T-helper 17 cell (primary cell): ENCODE results near the gene CRBN. TPM values are rescaled to one million over a fixed set of nuclear protein-coding genes. Genes with fewer than 3 reads are reported as not detected.

Experiments
- ATAC-seq: fragments of 150-1000 bp; cut with Tn5 transposase; 2 replicates; pipeline ENCODE4 v1.10.0; 2021; ENCODE audit warnings: mild to moderate bottlenecking, moderate library complexity
- DNase-seq, 3 donors: peaks; one replicate each; pipeline versions ENCODE4 v3.0.0 to v3.0.0-alpha.2; 2020 to 2021
- H3K9me3 ChIP-seq: one replicate; pipeline ENCODE4 v1.7.0; 2013; ENCODE audit warnings: low read length, mild to moderate bottlenecking; ENCODE audit not compliant: control insufficient read depth, poor library complexity, severe bottlenecking
- H3K27ac Mint-ChIP-seq: one replicate; pipeline ENCODE4 v1.8.0; 2022; ENCODE audit warnings: mild to moderate bottlenecking, moderate library complexity, mixed read lengths
- H3K27me3 Mint-ChIP-seq: one replicate; pipeline ENCODE4 v1.8.0; 2022; ENCODE audit warnings: mixed read lengths
- H3K36me3 Mint-ChIP-seq: one replicate; pipeline ENCODE4 v1.8.0; 2022; ENCODE audit warnings: low read depth, mixed read lengths
- H3K4me1 Mint-ChIP-seq: one replicate; pipeline ENCODE4 v1.8.0; 2022; ENCODE audit warnings: mild to moderate bottlenecking, mixed read lengths
- H3K4me3 Mint-ChIP-seq: one replicate; pipeline ENCODE4 v1.8.0; 2022; ENCODE audit warnings: mild to moderate bottlenecking, moderate library complexity, mixed read lengths
- total RNA-seq, 4 donors: library from RNA in 2 of 4; stranded (reverse) in 2 of 4; gene quantifications; one replicate each; pipeline ENCODE4 v1.2.3 and lab custom pipeline; 2022 to 2026

Gene CRBN
- total RNA-seq, 2 donors from 2014 or later, result 129 to 139 TPM

DNA sequence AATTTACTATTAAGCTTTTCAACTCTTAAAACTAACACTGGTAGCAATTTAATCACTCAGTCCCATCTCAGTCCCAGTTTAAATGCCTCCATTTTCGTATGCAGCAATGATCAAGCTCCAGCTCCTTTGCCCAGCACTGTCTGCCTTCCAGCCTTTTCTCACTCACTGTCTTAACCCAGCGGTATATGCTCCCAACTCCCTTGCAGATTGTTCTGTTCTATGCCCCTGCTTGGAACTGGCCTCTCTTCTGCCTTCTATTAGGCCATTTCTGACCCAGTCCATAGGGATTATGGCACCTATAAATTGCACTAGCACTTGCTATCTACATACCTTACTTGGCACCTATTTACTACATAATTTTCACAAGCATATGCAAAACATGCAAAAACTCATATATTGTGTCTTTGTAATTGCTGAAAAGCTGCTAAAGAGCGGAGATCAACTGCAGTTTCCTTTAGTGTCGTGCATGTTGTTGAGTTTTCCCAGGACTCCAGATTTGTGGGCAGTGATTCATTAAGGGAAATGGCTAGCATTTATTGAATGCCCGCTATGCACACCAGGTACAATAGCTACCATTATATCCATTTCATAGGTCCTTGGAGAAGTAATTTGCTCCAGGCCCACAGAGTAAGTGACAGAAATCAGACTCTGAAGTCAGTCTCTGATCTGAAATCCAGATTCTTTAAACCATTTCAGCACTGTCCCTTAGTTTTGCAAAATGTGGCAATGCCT lies 24.4 kb downstream of the CRBN start:
- Mint-ChIP-seq H3K4me1 (peaks cover 31% of the 10 kb centered on the region), H3K27me3 (no peaks in the 10 kb centered on the region), H3K4me3 (no peak overlapping the region), H3K36me3 (peaks cover 9% of the 10 kb centered on the region), H3K27ac (peak overlapping the region; percentile 73)
- no peak for ATAC-seq
- H3K9me3 ChIP-seq, result no peaks in the 10 kb centered on the region
- no peak for DNase-seq

DNA sequence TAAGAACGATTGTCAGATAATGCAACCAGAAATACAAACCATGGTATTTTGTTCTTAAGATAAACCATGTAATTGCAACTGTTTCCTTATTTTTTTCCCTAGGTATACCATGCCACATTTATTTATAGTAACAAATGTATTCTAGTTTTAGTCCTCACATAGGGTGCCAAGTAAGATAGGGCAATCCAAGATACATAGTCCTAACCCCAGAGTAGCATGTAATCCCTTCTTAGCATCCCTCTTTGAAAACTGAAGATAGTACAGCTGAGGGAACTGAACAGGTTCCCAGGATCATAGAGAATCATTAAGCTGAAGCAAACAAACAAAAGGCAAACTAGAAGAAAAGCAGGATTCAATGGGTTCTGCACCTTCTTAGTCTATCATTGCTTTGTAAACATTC lies 28.0 kb downstream of the CRBN start:
- no peaks in the 10 kb centered on the region for H3K27me3 Mint-ChIP-seq
- H3K36me3 Mint-ChIP-seq, result peaks cover 9% of the 10 kb centered on the region
- H3K27ac Mint-ChIP-seq, result no peak overlapping the region
- ATAC-seq (no peak), DNase-seq (no peak)
- no peaks in the 10 kb centered on the region for H3K9me3 ChIP-seq
- peaks cover 21% of the 10 kb centered on the region for H3K4me1 Mint-ChIP-seq
- H3K4me3 Mint-ChIP-seq, result no peak overlapping the region

DNA sequence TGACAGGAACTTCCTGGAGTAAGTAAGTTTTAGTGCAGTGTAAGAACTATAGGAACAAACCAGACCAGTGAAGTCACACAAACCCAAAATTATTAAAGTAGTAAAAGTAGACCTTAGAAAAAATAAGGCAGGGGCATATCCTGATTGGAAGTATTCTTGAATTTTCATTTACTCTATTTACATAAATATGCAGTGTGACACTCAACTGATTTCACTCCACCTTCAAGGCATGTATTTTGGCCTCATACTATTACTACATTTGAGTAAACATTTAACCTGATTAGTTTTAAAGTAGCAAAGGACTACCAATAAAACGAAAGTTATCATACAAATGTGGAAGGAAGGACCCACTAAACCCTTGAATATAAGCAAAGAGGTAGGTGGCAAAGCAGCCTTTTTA lies 29.9 kb downstream of the CRBN start:
- Mint-ChIP-seq H3K4me1 (peaks cover 19% of the 10 kb centered on the region), H3K36me3 (peaks cover 4% of the 10 kb centered on the region), H3K27ac (peak overlapping the region; percentile 74), H3K27me3 (no peaks in the 10 kb centered on the region), H3K4me3 (no peak overlapping the region)
- no peaks in the 10 kb centered on the region for H3K9me3 ChIP-seq
- ATAC-seq (no peak), DNase-seq (no peak)

GRCh38 chr3:3145831-3146230 lies 33.7 kb downstream of the CRBN start:
- DNase-seq (no peak), ATAC-seq (no peak)
- Mint-ChIP-seq H3K27me3 (no peaks in the 10 kb centered on the region), H3K4me1 (peaks cover 17% of the 10 kb centered on the region), H3K27ac (peak overlapping the region; percentile 67), H3K4me3 (no peak overlapping the region), H3K36me3 (peaks cover 5% of the 10 kb centered on the region)
- no peaks in the 10 kb centered on the region for H3K9me3 ChIP-seq

DNA sequence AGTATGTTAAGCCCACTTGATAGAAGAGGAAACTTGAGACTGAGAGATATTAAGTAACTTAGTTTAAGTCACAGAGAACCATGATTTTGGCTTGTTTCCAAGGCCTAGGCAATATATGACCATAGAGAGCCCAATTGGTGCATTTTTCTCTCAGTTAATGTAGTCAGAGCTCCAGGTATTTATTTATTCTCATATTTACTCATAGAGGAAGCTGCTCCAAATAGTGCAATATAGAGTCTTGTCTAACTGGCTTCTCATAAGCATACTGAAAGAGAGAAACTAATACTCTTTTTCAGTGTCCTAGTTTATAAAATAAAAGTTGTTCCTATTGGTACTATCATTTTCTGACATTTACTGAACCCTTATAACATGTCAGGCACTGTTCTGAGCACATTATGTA lies 37.6 kb downstream of the CRBN start:
- H3K4me1 Mint-ChIP-seq, result peaks cover 29% of the 10 kb centered on the region
- ATAC-seq (no peak), DNase-seq (no peak)
- no peak overlapping the region for H3K4me3 Mint-ChIP-seq
- H3K36me3 Mint-ChIP-seq, result peaks cover 12% of the 10 kb centered on the region
- no peaks in the 10 kb centered on the region for H3K9me3 ChIP-seq
- peak overlapping the region; percentile 74 for H3K27ac Mint-ChIP-seq
- no peaks in the 10 kb centered on the region for H3K27me3 Mint-ChIP-seq

- H3K4me1 Mint-ChIP-seq, result peaks cover 45% of the 10 kb centered on the region
- no peaks in the 10 kb centered on the region for H3K9me3 ChIP-seq
- H3K4me3 Mint-ChIP-seq, result no peak overlapping the region
- H3K27me3 Mint-ChIP-seq, result no peaks in the 10 kb centered on the region
- DNase-seq (no peak), ATAC-seq (no peak)
- H3K36me3 Mint-ChIP-seq, result peaks cover 17% of the 10 kb centered on the region
- peak overlapping the region; percentile 90 for H3K27ac Mint-ChIP-seq
Measured at GRCh38 chr3:3137526-3137925, 42.0 kb downstream of the CRBN start.

- peaks cover 40% of the 10 kb centered on the region for H3K4me1 Mint-ChIP-seq
- H3K9me3 ChIP-seq, result no peaks in the 10 kb centered on the region
- no peak for DNase-seq
- no peak overlapping the region for H3K4me3 Mint-ChIP-seq
- no peak for ATAC-seq
- peaks cover 12% of the 10 kb centered on the region for H3K36me3 Mint-ChIP-seq
- H3K27me3 Mint-ChIP-seq, result no peaks in the 10 kb centered on the region
- H3K27ac Mint-ChIP-seq, result peak overlapping the region; percentile 39
Measured at GRCh38 chr3:3134750-3135448, 44.6 kb downstream of the CRBN start.

GRCh38 chr3:3133500-3133899 lies 46.0 kb downstream of the CRBN start:
- H3K36me3 Mint-ChIP-seq, result peaks cover 8% of the 10 kb centered on the region
- H3K27ac Mint-ChIP-seq, result peak overlapping the region; percentile 70
- DNase-seq, result no peak
- no peaks in the 10 kb centered on the region for H3K9me3 ChIP-seq
- ATAC-seq, result no peak
- H3K4me3 Mint-ChIP-seq, result no peak overlapping the region
- H3K27me3 Mint-ChIP-seq, result no peaks in the 10 kb centered on the region
- peaks cover 40% of the 10 kb centered on the region for H3K4me1 Mint-ChIP-seq

GRCh38 chr3:3129579-3129978 lies 49.9 kb downstream of the CRBN start:
- DNase-seq (no peak), ATAC-seq (no peak)
- peaks cover 36% of the 10 kb centered on the region for H3K4me1 Mint-ChIP-seq
- no peaks in the 10 kb centered on the region for H3K27me3 Mint-ChIP-seq
- H3K9me3 ChIP-seq, result no peaks in the 10 kb centered on the region
- H3K36me3 Mint-ChIP-seq, result peaks cover 4% of the 10 kb centered on the region
- H3K4me3 Mint-ChIP-seq, result no peak overlapping the region
- H3K27ac Mint-ChIP-seq, result peak overlapping the region; percentile 100

DNA sequence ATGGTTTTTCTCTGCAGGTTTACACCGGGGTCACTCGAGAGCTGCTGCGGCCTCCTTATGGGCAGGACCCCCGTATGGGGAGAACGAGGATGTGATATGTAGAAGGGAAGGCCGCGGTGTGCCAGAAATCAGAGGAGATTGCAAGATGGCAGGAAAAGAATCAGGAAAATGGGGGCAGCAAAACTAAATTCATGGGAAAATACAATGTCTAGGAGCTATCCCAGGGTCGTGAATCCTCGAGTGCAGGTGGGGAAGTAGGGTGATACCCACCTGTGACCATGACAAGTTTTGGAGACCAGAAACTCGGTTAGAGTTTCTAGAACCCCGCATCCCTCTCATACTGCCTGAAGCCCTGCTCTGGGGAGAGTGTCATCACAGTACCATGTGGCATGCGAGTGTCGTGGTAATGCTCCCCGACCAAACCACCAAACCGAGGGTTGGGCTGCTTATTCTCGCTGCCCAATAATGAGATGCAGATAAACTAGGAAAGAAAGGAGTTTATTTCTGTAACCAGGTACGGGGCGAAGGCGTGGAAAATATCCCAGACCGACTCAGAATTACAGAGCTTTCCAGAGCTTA lies 52.0 kb downstream of the CRBN start:
- H3K4me3 Mint-ChIP-seq, result peak overlapping the region; percentile 99
- peaks cover 4% of the 10 kb centered on the region for H3K36me3 Mint-ChIP-seq
- peak overlapping the region; percentile 100 for H3K27ac Mint-ChIP-seq
- ATAC-seq (peak; percentile 29), DNase-seq (peak in 2 of 3 donors; percentile 16 to 32)
- H3K9me3 ChIP-seq, result no peaks in the 10 kb centered on the region
- H3K4me1 Mint-ChIP-seq, result peaks cover 30% of the 10 kb centered on the region
- no peaks in the 10 kb centered on the region for H3K27me3 Mint-ChIP-seq

DNA sequence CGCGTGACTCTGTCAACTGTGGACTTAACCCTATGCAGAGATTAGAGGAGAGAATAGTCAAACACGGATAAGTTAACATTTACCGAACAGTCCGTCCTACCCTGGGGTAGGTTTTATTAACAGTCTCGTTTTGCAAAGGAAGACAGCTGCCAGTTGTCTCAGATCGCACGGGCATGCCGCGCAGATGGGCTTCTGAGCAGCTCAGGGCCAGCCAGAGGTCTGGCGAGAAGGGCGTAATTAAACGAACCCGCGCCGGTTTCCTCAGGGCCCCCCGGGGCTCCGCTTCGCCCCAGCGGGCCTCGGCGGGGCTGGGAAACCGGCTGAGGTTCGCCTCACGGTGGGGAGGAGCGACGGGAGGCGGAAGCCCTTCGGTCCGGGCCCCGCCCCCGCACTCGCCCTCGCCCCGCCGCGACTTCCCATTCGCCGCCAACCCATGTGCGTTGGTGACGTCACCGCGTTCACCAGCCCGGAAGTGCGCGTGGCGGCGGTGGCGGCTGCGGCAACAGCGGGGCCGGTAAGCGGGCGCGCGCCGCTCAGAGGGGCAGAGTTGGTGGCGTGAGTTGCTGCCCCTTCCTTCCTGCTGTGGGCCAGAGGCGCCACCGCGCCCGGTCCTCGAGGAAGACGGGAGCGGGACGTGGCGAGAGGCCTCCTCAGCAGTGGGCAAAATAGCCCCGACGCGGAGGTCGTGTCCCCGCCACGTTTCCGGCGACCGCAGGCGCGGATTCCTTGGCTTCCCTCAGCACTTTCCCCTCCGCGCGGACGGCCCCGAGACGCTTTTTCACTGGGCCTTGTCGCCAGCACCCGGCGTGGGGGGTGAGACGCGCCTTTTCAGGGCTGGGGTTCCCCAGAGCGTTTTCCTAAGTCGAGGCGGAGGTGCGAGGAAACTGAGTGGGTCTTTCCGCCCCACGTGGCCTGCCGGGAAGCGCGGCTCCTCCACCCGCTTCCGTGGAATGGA lies 52.7 kb downstream of the CRBN start, which contains the start of gene TRNT1:
Gene TRNT1, plus strand, starts transcription at position 464 of the 955 bp plus-strand sequence. CDS start 2,101 bp downstream, outside the sequence.
- Mint-ChIP-seq H3K4me1 (peaks cover 29% of the 10 kb centered on the region), H3K36me3 (peaks cover 4% of the 10 kb centered on the region), H3K4me3 (peak within 1 kb of the TSS; percentile 99), H3K27me3 (no peaks in the 10 kb centered on the region), H3K27ac (peak within 1 kb of the TSS; percentile 100)
- DNase-seq (peak; percentile 93 to 96 (median 96)), ATAC-seq (peak; percentile 93)
- no peaks in the 10 kb centered on the region for H3K9me3 ChIP-seq

GRCh38 chr3:3125977-3126376 lies 53.5 kb downstream of the CRBN start:
- no peak for ATAC-seq
- Mint-ChIP-seq H3K27me3 (no peaks in the 10 kb centered on the region), H3K4me1 (peaks cover 29% of the 10 kb centered on the region), H3K4me3 (peak overlapping the region; percentile 99), H3K27ac (peak overlapping the region; percentile 100), H3K36me3 (peaks cover 4% of the 10 kb centered on the region)
- no peak for DNase-seq
- H3K9me3 ChIP-seq, result no peaks in the 10 kb centered on the region
